ENCODE results near the gene FDX1. TPM values are rescaled to one million over a fixed set of nuclear protein-coding genes. Genes with fewer than 3 reads are reported as not detected.

The FDX1 gene
- polyA plus RNA-seq, 1 experiment = 2.0 TPM

DNA sequence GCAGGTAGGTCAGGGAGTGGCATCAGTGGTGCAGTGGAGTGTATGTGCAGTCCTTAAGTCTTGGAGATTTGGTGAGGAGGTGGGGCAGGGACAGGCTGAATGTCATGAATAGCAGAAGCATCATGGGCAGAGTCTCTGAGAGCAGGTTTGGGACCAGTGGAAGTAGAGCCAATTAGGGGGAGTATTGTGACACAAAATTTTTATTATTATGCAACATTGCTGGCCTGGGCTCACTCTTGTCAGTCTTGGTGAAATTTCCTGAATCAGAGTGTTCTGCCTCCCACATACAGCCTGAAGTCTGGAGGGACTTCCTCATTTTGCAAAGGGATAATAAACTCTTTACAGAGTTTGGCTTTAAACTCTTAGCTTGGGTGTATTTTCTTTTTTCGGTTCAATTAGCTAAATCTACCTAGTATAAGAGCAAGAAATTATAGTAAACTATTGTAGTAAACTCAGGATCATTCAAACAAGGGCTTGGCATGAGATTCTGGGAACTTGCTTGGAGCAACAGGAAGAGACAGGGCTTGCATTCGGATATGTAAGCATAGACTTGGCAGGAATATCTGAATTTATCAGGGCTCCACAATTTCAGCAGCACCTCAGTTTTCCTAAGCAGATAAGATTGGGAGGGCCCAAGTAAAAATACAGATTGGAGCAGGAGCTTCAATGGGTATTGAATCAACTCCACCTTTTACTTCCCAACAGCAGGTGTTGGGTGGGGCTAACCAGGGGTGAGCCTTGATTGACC, 67.7 kb downstream of the FDX1 start:
- Histone ChIP-seq H3K4me3 (ENCODE audit: low read depth, low read length) (no peak overlapping the region), H3K27me3 (ENCODE audit: control insufficient read depth, insufficient read depth, low read length) (no peaks in the 10 kb centered on the region), H3K36me3 (ENCODE audit: control insufficient read depth, insufficient read depth, low read length) (no peaks in the 10 kb centered on the region)
- ChIA-PET POLR2A (no interaction called here), CTCF (interaction anchor here (1.2 kb wide), 1 partner anchor 22 kb away, joined by 4 read pairs; no protein-coding TSS in a partner anchor)
- TF ChIP-seq, protein P1, sequence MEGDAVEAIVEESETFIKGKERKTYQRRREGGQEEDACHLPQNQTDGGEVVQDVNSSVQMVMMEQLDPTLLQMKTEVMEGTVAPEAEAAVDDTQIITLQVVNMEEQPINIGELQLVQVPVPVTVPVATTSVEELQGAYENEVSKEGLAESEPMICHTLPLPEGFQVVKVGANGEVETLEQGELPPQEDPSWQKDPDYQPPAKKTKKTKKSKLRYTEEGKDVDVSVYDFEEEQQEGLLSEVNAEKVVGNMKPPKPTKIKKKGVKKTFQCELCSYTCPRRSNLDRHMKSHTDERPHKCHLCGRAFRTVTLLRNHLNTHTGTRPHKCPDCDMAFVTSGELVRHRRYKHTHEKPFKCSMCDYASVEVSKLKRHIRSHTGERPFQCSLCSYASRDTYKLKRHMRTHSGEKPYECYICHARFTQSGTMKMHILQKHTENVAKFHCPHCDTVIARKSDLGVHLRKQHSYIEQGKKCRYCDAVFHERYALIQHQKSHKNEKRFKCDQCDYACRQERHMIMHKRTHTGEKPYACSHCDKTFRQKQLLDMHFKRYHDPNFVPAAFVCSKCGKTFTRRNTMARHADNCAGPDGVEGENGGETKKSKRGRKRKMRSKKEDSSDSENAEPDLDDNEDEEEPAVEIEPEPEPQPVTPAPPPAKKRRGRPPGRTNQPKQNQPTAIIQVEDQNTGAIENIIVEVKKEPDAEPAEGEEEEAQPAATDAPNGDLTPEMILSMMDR (IDR thresholded peaks at IDR 0.05; ENCODE audit: insufficient read depth, low read depth, low read length) = no peak
- no peak for DNase-seq (ENCODE audit: low read depth)

DNA sequence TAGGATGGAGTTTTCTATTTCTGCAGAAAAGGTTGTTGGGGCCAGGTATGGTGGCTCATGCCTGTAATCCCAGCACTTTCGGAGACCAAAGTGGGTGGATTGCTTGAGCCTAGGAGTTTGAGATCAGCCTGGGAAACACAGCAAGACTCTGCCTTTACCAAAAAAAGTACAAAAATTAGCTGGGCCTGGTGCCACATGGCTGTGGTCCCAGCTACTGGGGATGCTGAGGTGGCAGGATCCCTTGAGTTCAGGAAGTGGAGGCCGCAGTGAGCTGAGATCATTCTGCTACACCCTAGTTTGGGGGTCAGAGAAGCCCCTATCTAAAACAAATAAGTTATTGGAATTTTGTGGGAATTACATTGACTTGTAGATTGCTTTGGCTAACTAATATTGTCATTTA, 71.7 kb downstream of the FDX1 start:
- TF ChIP-seq, protein P1 (IDR thresholded peaks at IDR 0.05; ENCODE audit: insufficient read depth, low read depth, low read length) = no peak
- no peak overlapping the region for H3K4me3 ChIP-seq (ENCODE audit: low read depth, low read length)
- POLR2A ChIA-PET = no interaction called here
- CTCF ChIA-PET = no interaction called here
- no peak for DNase-seq (ENCODE audit: low read depth)
- H3K27me3 ChIP-seq (ENCODE audit: control insufficient read depth, insufficient read depth, low read length) = no peaks in the 10 kb centered on the region
- H3K36me3 ChIP-seq (ENCODE audit: control insufficient read depth, insufficient read depth, low read length) = no peaks in the 10 kb centered on the region

DNA sequence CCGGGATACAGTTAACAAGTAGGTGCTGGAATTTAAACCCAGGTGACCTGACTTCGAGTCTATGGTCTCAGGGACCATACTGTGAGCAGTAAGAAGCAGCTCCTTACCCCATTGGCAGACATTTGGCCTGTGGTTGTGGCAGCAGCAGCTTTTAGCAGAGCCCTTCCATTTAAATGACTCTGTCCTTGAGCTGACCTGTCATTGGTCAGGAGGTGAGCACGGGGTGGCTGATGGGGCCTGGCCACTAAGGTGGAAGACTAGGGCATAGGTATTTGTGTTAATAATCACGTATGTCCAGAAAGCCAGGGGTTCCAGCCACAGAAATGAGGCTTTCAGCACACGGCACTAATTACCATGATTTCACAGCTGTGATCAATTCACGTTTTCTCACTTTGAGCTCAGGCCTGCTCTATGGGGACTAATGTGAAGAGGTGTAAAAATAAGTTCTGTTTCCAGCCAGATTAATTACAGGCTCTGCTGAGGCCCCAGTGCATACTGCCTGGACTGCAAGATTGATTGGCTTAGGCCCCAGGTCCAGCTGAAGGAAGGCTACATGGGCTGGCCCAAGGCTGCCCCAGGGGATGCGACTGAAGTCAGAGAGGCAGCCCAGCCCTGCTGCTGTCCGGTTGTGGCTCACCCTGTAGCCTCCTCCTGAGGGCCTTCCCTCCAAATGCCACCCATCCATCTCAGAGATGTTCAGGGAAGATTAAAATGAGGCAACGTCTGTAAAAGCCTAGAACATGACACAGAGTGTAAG, 76.0 kb downstream of the FDX1 start:
- TF ChIP-seq, protein P1 (IDR thresholded peaks at IDR 0.05; ENCODE audit: insufficient read depth, low read depth, low read length) = no peak
- Histone ChIP-seq H3K4me3 (ENCODE audit: low read depth, low read length) (no peak overlapping the region), H3K36me3 (ENCODE audit: control insufficient read depth, insufficient read depth, low read length) (no peaks in the 10 kb centered on the region), H3K27me3 (ENCODE audit: control insufficient read depth, insufficient read depth, low read length) (no peaks in the 10 kb centered on the region)
- CTCF ChIA-PET = no interaction called here
- DNase-seq (ENCODE audit: low read depth) = no peak
- POLR2A ChIA-PET = interaction anchor here (0.6 kb wide), 1 partner anchor 559 kb away, joined by 3 read pairs; no protein-coding TSS in a partner anchor

DNA sequence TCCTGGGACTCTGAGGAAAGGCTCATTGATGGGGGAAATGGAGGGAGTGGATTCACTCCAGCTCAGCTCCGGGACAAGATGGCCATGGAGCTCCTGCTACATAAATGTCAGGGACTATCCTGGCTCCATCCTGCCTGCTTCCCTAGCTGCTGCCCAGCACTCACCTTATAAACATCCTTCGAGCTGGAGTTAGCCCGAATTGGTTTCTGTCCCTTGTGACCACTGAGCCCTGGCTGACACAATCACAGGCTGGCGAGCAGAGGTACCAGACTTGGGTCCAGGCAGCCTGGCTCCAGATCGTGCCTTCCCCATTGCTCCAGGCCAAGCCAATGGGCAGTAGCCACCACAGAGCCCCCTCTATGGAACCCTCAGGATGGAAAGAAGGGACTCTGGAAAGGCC, 77.6 kb downstream of the FDX1 start:
- no peak overlapping the region for H3K4me3 ChIP-seq (ENCODE audit: low read depth, low read length)
- H3K27me3 ChIP-seq (ENCODE audit: control insufficient read depth, insufficient read depth, low read length) = no peaks in the 10 kb centered on the region
- no peaks in the 10 kb centered on the region for H3K36me3 ChIP-seq (ENCODE audit: control insufficient read depth, insufficient read depth, low read length)
- ChIA-PET POLR2A (no interaction called here), CTCF (interaction anchor here (0.7 to 1.3 kb wide), 2 partner anchors 15 to 28 kb away, joined by 3 read pairs; no protein-coding TSS in a partner anchor)
- no peak for DNase-seq (ENCODE audit: low read depth)
- TF ChIP-seq, protein P1 (IDR thresholded peaks at IDR 0.05; ENCODE audit: insufficient read depth, low read depth, low read length) = no peak

DNA sequence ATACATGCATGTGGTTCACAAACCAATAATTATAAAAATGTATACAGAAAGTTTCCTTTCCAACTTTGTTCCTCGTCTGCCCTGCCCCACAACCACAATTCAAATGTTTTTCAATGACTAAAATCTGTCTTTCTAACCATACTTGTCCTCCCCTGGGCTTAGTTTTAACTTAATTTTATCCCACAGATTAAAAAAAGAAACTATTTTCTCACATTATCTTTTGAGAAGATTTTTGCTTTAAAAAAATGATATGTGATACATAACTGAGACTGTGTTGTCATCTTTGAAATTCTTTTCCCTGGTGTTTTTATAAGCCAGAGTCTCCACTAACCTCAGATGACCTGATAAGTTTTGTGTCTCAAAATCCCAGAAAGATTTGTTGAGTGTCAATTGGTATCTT, 79.0 kb downstream of the FDX1 start:
- Histone ChIP-seq H3K36me3 (ENCODE audit: control insufficient read depth, insufficient read depth, low read length) (no peaks in the 10 kb centered on the region), H3K27me3 (ENCODE audit: control insufficient read depth, insufficient read depth, low read length) (no peaks in the 10 kb centered on the region; the same call in 1 of the 2 replicates), H3K4me3 (ENCODE audit: low read depth, low read length) (no peak overlapping the region)
- TF ChIP-seq, protein P1 (IDR thresholded peaks at IDR 0.05; ENCODE audit: insufficient read depth, low read depth, low read length) = no peak
- no peak for DNase-seq (ENCODE audit: low read depth)
- ChIA-PET CTCF (no interaction called here), POLR2A (no interaction called here)

Measured in BJ (cell line).